Spinal cord (tissue), 10 donors: ENCODE results near the gene HTR5A. TPM values are rescaled to one million over a fixed set of nuclear protein-coding genes. Genes with fewer than 3 reads are reported as not detected.
A peak's percentile ranks its signal among the peaks of the same experiment; 100 is the strongest.
"Not testable (repeated sequence)": the region's sequence is repeated elsewhere in the genome, so short reads cannot be mapped to it uniquely, and the experiment has no call there.

Experiments used
- DNase-seq, 6 donors: peaks; one replicate each; pipeline versions ENCODE4 v3.0.0 to v3.0.0-alpha.2; 2013 to 2015; ENCODE audit warnings: low spot score in 6 of 6, low read depth in 4 of 6
- H3K27ac ChIP-seq: one replicate; pipeline ENCODE4 v1.5.1; 2013; ENCODE audit warnings: low read depth, low read length, control low read depth
- H3K27me3 ChIP-seq: one replicate; pipeline ENCODE4 v1.6.1; 2013; ENCODE audit warnings: low read length; ENCODE audit not compliant: control insufficient read depth, insufficient read depth
- H3K36me3 ChIP-seq: one replicate; pipeline ENCODE4 v1.6.1; 2013; ENCODE audit warnings: low read length; ENCODE audit not compliant: control insufficient read depth, insufficient read depth
- H3K4me1 ChIP-seq: one replicate; pipeline ENCODE4 v1.6.1; 2013; ENCODE audit warnings: low read length; ENCODE audit not compliant: control insufficient read depth, insufficient read depth
- H3K4me3 ChIP-seq: one replicate; pipeline ENCODE4 v1.5.1; 2013; ENCODE audit warnings: low read depth, low read length, control low read depth
- H3K9me3 ChIP-seq: one replicate; pipeline ENCODE4 v1.6.1; 2013; ENCODE audit warnings: low read length; ENCODE audit not compliant: control insufficient read depth, insufficient read depth
- WGBS: methylation state at CpG from one replicate; pipeline ENCODE4 v1.1.5; 2013; ENCODE audit warnings: missing lambda C conversion rate; ENCODE audit not compliant: insufficient coverage; 5-methylcytosine and 5-hydroxymethylcytosine counted together
- long read RNA-seq, 4 donors: transcript quantifications; one replicate each; lab custom pipeline, GENCODE V29; 2026
- polyA plus RNA-seq, 2 donors: library from polyadenylated mRNA; unstranded; fragments of 120-200 nt; gene quantifications; one replicate each; pipeline ENCODE4 v1.2.1, GENCODE V29; 2013; ENCODE audit not compliant: insufficient read length in 2 of 2
- total RNA-seq, 2 donors: library from RNA; depleted of rRNA in 1 of 2; stranded (reverse); fragments of 120-200 nt in 1 of 2; fragments of >200 nt in 1 of 2; gene quantifications; one replicate each; pipeline versions ENCODE4 v1.2.3 to v1.2.4, GENCODE V29; 2013 to 2014
- donor health status: healthy.

HTR5A gene
- total RNA-seq (1 to 10 TPM in 1 of 2 donors, under 1 TPM in 1; 0.99 to 3.4 TPM), polyA plus RNA-seq (1 to 10 TPM; 6.0 to 6.3 TPM)
- long read RNA-seq, donor 1, full-length matches to known transcripts, result 3 of 3 reads
- long read RNA-seq, donor 1, partial matches to known transcripts, result 0 of 3 reads
- long read RNA-seq, donor 1, other reads (novel, unspliced or antisense), result 0 of 3 reads
- long read RNA-seq, donor 2, full-length matches to known transcripts, result 1 of 1 reads
- long read RNA-seq, donor 2, partial matches to known transcripts, result 0 of 1 reads
- long read RNA-seq, donor 2, other reads (novel, unspliced or antisense), result 0 of 1 reads
- long read RNA-seq, donor 3, full-length matches to known transcripts, result 1 of 1 reads
- long read RNA-seq, donor 3, partial matches to known transcripts, result 0 of 1 reads
- long read RNA-seq, donor 3, other reads (novel, unspliced or antisense), result 0 of 1 reads
- long read RNA-seq, donor 4, result 0 reads

GRCh38 chr7:155069992-155070751 lies at the start of gene HTR5A:
TSS of gene HTR5A (plus strand) at chr7:155070324. CDS start at chr7:155070900, 576 bp downstream.
- Histone ChIP-seq H3K9me3 (no peaks in the 10 kb centered on the region), H3K4me3 (peak within 1 kb of the TSS; percentile 39), H3K4me1 (peaks cover 13% of the 10 kb centered on the region), H3K27me3 (peaks cover 21% of the 10 kb centered on the region), H3K36me3 (no peaks in the 10 kb centered on the region), H3K27ac (no peak within 1 kb of the TSS)
- DNase-seq, result peak; percentile 43 to 90 (median 65)
- WGBS, result under 1% methylated on average over 48 of the region's 48 CpGs

GRCh38 chr7:155020996-155021395 lies 49.1 kb upstream of the HTR5A start:
- Histone ChIP-seq H3K36me3 (no peaks in the 10 kb centered on the region), H3K4me3 (no peak overlapping the region), H3K27ac (no peak overlapping the region), H3K4me1 (no peaks in the 10 kb centered on the region), H3K27me3 (no peaks in the 10 kb centered on the region), H3K9me3 (no peaks in the 10 kb centered on the region)
- DNase-seq, result no peak
- 100% methylated on average over 1 of the region's 5 CpGs for WGBS

- Histone ChIP-seq H3K4me3 (no peak overlapping the region), H3K27ac (no peak overlapping the region), H3K9me3 (no peaks in the 10 kb centered on the region), H3K27me3 (no peaks in the 10 kb centered on the region), H3K36me3 (no peaks in the 10 kb centered on the region), H3K4me1 (no peaks in the 10 kb centered on the region)
- WGBS, result 68% methylated on average over 4 of the region's 7 CpGs
- no peak for DNase-seq
Measured at GRCh38 chr7:155021699-155022145, 48.4 kb upstream of the HTR5A start.

- peaks cover 2% of the 10 kb centered on the region for H3K9me3 ChIP-seq
- no peaks in the 10 kb centered on the region for H3K27me3 ChIP-seq
- H3K4me3 ChIP-seq, result no peak overlapping the region
- 88% methylated on average over 1 of the region's 1 CpG for WGBS
- no peaks in the 10 kb centered on the region for H3K4me1 ChIP-seq
- no peak for DNase-seq
- no peaks in the 10 kb centered on the region for H3K36me3 ChIP-seq
- H3K27ac ChIP-seq, result no peak overlapping the region
Measured at GRCh38 chr7:155027879-155028278, 42.2 kb upstream of the HTR5A start.

GRCh38 chr7:155032978-155033377 lies 37.1 kb upstream of the HTR5A start:
- 75% methylated on average over 5 of the region's 6 CpGs for WGBS
- Histone ChIP-seq H3K36me3 (no peaks in the 10 kb centered on the region), H3K4me1 (no peaks in the 10 kb centered on the region), H3K4me3 (no peak overlapping the region), H3K27ac (no peak overlapping the region), H3K9me3 (peaks cover 2% of the 10 kb centered on the region), H3K27me3 (no peaks in the 10 kb centered on the region)
- DNase-seq, result no peak

- not testable (repeated sequence) for H3K36me3 ChIP-seq, H3K9me3 ChIP-seq, H3K27ac ChIP-seq, H3K4me1 ChIP-seq, DNase-seq, H3K27me3 ChIP-seq, H3K4me3 ChIP-seq
- 92% methylated on average over 5 of the region's 15 CpGs for WGBS
Measured at GRCh38 chr7:155034495-155034894, 35.6 kb upstream of the HTR5A start.

GRCh38 chr7:155038335-155038734 lies 31.8 kb upstream of the HTR5A start:
- Histone ChIP-seq H3K27ac (no peak overlapping the region), H3K4me3 (no peak overlapping the region), H3K4me1 (no peaks in the 10 kb centered on the region), H3K9me3 (no peaks in the 10 kb centered on the region), H3K36me3 (no peaks in the 10 kb centered on the region), H3K27me3 (no peaks in the 10 kb centered on the region)
- no peak for DNase-seq
- no CpG with 5 or more reads among the region's 4 CpGs for WGBS

GRCh38 chr7:155043756-155044155 lies 26.4 kb upstream of the HTR5A start:
- 78% methylated on average over 2 of the region's 4 CpGs for WGBS
- no peaks in the 10 kb centered on the region for H3K9me3 ChIP-seq
- no peak for DNase-seq
- no peaks in the 10 kb centered on the region for H3K36me3 ChIP-seq
- no peak overlapping the region for H3K4me3 ChIP-seq
- H3K27me3 ChIP-seq, result no peaks in the 10 kb centered on the region
- H3K4me1 ChIP-seq, result no peaks in the 10 kb centered on the region
- H3K27ac ChIP-seq, result no peak overlapping the region

- Histone ChIP-seq H3K27me3 (no peaks in the 10 kb centered on the region), H3K4me1 (no peaks in the 10 kb centered on the region), H3K4me3 (no peak overlapping the region), H3K36me3 (no peaks in the 10 kb centered on the region), H3K9me3 (no peaks in the 10 kb centered on the region), H3K27ac (no peak overlapping the region)
- peak in 2 of 6 donors; percentile 48 to 52 for DNase-seq
- whole genome bisulfite sequencing, result 56% methylated on average over 1 of the region's 4 CpGs
Measured at GRCh38 chr7:155048006-155048405, 22.1 kb upstream of the HTR5A start.
